ENCODE results near the gene HCK. TPM values are rescaled to one million over a fixed set of nuclear protein-coding genes. Genes with fewer than 3 reads are reported as not detected.
A peak's percentile ranks its signal among the peaks of the same experiment; 100 is the strongest.

HCK gene
- total RNA-seq, 1 experiment from 2014 or later, result 1.3 TPM

DNA sequence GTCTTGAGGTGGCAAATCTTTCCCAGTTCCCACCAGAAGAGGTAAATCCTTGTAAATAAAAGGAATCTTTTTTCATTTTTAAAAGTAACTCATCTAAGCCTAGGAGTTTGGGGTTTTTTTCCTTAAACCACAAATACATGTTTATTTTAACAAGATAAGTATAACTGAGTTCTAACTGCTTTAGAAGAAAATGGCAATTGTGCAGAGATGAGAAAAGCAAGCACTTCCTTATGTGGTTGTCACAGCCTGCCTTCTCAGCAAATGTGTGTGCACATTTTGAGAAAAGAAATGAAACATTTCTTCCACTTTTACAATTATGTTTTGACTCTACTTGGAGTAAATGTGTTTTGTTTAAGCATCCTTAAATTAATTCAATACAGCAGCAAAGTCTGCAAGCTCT is 17.7 kb downstream of the HCK start (continued):
- no peak for TF ChIP-seq NFATC4 (CRISPR knock-in tag; IDR thresholded peaks at IDR 0.05)

DNA sequence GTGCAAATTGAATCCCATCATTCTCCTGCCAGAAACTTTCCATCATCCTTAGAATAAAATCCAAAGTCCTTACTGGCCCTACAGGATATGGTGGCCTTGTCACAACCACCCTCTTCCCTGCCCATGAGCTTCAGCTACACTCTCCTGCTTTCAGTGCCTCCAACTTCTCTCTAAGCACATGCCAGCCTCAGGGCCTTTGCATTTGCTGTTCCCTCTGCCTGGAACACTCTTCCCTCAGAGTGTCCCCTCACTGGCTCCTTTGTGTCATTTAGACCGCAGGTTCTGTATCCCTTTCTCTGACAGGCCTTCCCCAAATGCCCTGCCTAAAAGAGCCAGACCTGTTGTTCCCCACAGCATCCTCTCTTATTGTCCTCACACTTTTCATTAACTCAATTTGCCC is 18.2 kb downstream of the HCK start:
- ATAC-seq, result no peak
- ChIA-PET CTCF (no interaction called here), POLR2A (no interaction called here)
- TF ChIP-seq TP53 (CRISPR knock-in tag; IDR thresholded peaks at IDR 0.05) (no peak), ZNF219 (CRISPR knock-in tag; IDR thresholded peaks at IDR 0.05; ENCODE audit: borderline replicate concordance) (no peak), TEAD4 (CRISPR knock-in tag; IDR thresholded peaks at IDR 0.05) (no peak), GRHL2 (CRISPR knock-in tag; IDR thresholded peaks at IDR 0.05; ENCODE audit: insufficient replicate concordance, severe bottlenecking) (no peak), ETV6 (CRISPR knock-in tag; IDR thresholded peaks at IDR 0.05) (no peak)
- TF ChIP-seq, protein P1, sequence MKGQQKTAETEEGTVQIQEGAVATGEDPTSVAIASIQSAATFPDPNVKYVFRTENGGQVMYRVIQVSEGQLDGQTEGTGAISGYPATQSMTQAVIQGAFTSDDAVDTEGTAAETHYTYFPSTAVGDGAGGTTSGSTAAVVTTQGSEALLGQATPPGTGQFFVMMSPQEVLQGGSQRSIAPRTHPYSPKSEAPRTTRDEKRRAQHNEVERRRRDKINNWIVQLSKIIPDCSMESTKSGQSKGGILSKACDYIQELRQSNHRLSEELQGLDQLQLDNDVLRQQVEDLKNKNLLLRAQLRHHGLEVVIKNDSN (CRISPR knock-in tag; IDR thresholded peaks at IDR 0.05), result no peak
- DNase-seq (ENCODE audit: low spot score), result no peak
- Mint-ChIP-seq H3K27me3 (ENCODE audit: low read depth) (no peaks in the 10 kb centered on the region), H3K9me3 (no peaks in the 10 kb centered on the region), H3K4me1 (peaks cover 10% of the 10 kb centered on the region), H3K36me3 (no peaks in the 10 kb centered on the region), H3K4me3 (no peak overlapping the region), H3K27ac (no peak overlapping the region)

DNA sequence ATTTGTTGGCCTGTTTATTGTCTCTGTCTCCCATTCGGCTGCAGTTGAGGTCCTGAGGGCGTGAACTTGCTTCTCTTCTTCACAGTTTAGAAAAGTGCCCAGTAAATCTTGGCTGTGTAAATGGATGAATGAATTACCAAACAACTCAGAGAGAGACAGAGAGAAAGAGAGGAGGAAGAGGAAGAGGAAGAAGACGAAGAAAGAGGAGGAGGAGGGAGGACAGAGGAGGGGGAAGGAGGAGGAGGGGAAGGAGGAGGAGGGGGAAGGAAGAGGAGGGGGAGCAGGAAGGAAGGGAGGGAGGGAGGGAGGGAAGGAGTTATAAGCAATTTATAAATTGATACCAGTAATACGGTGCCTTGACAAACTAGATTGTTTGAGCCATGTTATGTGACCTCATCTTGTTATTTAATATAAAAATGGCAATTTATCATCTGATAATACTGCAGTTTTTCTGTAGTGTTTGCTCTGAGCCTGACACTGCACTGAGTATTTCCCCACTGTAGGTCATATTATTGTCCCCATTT is 18.7 kb downstream of the HCK start:
- ATAC-seq, result no peak
- H3K4me1 Mint-ChIP-seq, result peaks cover 9% of the 10 kb centered on the region
- DNase-seq (ENCODE audit: low spot score), result no peak
- no peak overlapping the region for H3K27ac Mint-ChIP-seq
- POLR2A ChIA-PET, result no interaction called here
- no peaks in the 10 kb centered on the region for H3K9me3 Mint-ChIP-seq
- no peaks in the 10 kb centered on the region for H3K36me3 Mint-ChIP-seq
- no peak overlapping the region for H3K4me3 Mint-ChIP-seq
- H3K27me3 Mint-ChIP-seq (ENCODE audit: low read depth), result no peaks in the 10 kb centered on the region
- TF ChIP-seq, protein P2, sequence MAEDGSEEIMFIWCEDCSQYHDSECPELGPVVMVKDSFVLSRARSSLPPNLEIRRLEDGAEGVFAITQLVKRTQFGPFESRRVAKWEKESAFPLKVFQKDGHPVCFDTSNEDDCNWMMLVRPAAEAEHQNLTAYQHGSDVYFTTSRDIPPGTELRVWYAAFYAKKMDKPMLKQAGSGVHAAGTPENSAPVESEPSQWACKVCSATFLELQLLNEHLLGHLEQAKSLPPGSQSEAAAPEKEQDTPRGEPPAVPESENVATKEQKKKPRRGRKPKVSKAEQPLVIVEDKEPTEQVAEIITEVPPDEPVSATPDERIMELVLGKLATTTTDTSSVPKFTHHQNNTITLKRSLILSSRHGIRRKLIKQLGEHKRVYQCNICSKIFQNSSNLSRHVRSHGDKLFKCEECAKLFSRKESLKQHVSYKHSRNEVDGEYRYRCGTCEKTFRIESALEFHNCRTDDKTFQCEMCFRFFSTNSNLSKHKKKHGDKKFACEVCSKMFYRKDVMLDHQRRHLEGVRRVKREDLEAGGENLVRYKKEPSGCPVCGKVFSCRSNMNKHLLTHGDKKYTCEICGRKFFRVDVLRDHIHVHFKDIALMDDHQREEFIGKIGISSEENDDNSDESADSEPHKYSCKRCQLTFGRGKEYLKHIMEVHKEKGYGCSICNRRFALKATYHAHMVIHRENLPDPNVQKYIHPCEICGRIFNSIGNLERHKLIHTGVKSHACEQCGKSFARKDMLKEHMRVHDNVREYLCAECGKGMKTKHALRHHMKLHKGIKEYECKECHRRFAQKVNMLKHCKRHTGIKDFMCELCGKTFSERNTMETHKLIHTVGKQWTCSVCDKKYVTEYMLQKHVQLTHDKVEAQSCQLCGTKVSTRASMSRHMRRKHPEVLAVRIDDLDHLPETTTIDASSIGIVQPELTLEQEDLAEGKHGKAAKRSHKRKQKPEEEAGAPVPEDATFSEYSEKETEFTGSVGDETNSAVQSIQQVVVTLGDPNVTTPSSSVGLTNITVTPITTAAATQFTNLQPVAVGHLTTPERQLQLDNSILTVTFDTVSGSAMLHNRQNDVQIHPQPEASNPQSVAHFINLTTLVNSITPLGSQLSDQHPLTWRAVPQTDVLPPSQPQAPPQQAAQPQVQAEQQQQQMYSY (CRISPR knock-in tag; IDR thresholded peaks at IDR 0.05), result no peak
- TF ChIP-seq, protein P3, sequence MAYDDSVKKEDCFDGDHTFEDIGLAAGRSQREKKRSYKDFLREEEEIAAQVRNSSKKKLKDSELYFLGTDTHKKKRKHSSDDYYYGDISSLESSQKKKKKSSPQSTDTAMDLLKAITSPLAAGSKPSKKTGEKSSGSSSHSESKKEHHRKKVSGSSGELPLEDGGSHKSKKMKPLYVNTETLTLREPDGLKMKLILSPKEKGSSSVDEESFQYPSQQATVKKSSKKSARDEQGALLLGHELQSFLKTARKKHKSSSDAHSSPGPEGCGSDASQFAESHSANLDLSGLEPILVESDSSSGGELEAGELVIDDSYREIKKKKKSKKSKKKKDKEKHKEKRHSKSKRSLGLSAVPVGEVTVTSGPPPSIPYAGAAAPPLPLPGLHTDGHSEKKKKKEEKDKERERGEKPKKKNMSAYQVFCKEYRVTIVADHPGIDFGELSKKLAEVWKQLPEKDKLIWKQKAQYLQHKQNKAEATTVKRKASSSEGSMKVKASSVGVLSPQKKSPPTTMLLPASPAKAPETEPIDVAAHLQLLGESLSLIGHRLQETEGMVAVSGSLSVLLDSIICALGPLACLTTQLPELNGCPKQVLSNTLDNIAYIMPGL (CRISPR knock-in tag; IDR thresholded peaks at IDR 0.05), result no peak
- TF ChIP-seq RORB (CRISPR knock-in tag; IDR thresholded peaks at IDR 0.05), result no peak
- CTCF ChIA-PET, result no interaction called here

DNA sequence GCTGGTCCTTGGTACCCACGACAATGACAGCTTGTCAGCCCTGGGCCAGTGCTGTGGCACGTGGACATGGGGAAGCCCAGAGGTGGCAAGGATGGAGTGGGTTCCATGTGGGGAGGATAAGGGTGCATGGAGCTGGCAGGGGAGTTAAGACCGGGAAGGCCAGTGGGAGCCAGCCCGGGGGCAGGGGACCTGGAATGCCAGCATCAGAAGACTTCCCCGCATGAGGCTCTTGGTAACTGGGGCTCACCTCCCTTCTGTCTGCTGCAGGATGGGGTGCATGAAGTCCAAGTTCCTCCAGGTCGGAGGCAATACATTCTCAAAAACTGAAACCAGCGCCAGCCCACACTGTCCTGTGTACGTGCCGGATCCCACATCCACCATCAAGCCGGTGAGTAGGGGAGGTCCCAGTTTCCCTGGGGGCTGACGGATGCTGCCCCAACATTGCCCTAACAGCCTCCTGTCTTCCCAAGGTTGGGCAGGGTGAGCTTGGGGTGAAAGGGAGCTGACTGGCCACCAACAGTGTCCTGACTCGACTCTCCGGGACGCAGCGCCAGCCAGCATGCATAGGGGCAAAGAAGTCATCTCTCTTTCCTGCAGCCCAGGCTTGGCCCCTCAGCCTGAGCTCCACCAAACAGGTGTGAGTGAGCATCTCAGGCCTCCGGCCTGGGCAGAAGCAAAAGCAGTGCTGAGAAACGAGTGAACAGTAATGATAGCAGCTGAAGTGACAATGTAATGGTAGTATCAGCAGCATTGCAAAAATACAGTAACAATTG is 19.5 kb downstream of the HCK start:
- H3K4me1 Mint-ChIP-seq, result peaks cover 6% of the 10 kb centered on the region
- ATAC-seq, result no peak
- no peak overlapping the region for H3K4me3 Mint-ChIP-seq
- H3K27me3 Mint-ChIP-seq (ENCODE audit: low read depth), result no peaks in the 10 kb centered on the region
- H3K27ac Mint-ChIP-seq, result peak overlapping the region; percentile 28; the same call in 1 of the 2 replicates
- H3K9me3 Mint-ChIP-seq, result no peaks in the 10 kb centered on the region
- no peaks in the 10 kb centered on the region for H3K36me3 Mint-ChIP-seq
- DNase-seq (ENCODE audit: low spot score), result no peak
- ChIA-PET POLR2A (interaction anchor here (1.0 kb wide), 1 partner anchor 9 kb away, joined by 9 read pairs; no protein-coding TSS in a partner anchor), CTCF (interaction anchor here (0.6 to 1.0 kb wide), 3 partner anchors 20 to 250 kb away, joined by 3 to 4 read pairs (median 3); no protein-coding TSS in a partner anchor)
- TF ChIP-seq CREB1 (CRISPR knock-in tag; IDR thresholded peaks at IDR 0.05), result no peak
- no peak for TF ChIP-seq NFATC4 (CRISPR knock-in tag; IDR thresholded peaks at IDR 0.05)
- TF ChIP-seq, protein P4, sequence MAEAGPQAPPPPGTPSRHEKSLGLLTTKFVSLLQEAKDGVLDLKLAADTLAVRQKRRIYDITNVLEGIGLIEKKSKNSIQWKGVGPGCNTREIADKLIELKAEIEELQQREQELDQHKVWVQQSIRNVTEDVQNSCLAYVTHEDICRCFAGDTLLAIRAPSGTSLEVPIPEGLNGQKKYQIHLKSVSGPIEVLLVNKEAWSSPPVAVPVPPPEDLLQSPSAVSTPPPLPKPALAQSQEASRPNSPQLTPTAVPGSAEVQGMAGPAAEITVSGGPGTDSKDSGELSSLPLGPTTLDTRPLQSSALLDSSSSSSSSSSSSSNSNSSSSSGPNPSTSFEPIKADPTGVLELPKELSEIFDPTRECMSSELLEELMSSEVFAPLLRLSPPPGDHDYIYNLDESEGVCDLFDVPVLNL (CRISPR knock-in tag; IDR thresholded peaks at IDR 0.05; ENCODE audit: borderline replicate concordance, low read depth), result no peak
- TF ChIP-seq, protein P5, sequence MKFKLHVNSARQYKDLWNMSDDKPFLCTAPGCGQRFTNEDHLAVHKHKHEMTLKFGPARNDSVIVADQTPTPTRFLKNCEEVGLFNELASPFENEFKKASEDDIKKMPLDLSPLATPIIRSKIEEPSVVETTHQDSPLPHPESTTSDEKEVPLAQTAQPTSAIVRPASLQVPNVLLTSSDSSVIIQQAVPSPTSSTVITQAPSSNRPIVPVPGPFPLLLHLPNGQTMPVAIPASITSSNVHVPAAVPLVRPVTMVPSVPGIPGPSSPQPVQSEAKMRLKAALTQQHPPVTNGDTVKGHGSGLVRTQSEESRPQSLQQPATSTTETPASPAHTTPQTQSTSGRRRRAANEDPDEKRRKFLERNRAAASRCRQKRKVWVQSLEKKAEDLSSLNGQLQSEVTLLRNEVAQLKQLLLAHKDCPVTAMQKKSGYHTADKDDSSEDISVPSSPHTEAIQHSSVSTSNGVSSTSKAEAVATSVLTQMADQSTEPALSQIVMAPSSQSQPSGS (CRISPR knock-in tag; IDR thresholded peaks at IDR 0.05; ENCODE audit: borderline replicate concordance, low read depth), result no peak
- TF ChIP-seq CBFB (CRISPR knock-in tag; IDR thresholded peaks at IDR 0.05; ENCODE audit: low read depth), result no peak
- no peak for TF ChIP-seq ZNF423 (CRISPR knock-in tag; IDR thresholded peaks at IDR 0.05)
- TF ChIP-seq, protein P6, sequence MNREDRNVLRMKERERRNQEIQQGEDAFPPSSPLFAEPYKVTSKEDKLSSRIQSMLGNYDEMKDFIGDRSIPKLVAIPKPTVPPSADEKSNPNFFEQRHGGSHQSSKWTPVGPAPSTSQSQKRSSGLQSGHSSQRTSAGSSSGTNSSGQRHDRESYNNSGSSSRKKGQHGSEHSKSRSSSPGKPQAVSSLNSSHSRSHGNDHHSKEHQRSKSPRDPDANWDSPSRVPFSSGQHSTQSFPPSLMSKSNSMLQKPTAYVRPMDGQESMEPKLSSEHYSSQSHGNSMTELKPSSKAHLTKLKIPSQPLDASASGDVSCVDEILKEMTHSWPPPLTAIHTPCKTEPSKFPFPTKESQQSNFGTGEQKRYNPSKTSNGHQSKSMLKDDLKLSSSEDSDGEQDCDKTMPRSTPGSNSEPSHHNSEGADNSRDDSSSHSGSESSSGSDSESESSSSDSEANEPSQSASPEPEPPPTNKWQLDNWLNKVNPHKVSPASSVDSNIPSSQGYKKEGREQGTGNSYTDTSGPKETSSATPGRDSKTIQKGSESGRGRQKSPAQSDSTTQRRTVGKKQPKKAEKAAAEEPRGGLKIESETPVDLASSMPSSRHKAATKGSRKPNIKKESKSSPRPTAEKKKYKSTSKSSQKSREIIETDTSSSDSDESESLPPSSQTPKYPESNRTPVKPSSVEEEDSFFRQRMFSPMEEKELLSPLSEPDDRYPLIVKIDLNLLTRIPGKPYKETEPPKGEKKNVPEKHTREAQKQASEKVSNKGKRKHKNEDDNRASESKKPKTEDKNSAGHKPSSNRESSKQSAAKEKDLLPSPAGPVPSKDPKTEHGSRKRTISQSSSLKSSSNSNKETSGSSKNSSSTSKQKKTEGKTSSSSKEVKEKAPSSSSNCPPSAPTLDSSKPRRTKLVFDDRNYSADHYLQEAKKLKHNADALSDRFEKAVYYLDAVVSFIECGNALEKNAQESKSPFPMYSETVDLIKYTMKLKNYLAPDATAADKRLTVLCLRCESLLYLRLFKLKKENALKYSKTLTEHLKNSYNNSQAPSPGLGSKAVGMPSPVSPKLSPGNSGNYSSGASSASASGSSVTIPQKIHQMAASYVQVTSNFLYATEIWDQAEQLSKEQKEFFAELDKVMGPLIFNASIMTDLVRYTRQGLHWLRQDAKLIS (CRISPR knock-in tag; IDR thresholded peaks at IDR 0.05; ENCODE audit: borderline replicate concordance), result no peak
- no peak for TF ChIP-seq TP53 (CRISPR knock-in tag; IDR thresholded peaks at IDR 0.05)

Measured in WTC11 (cell line).